H9 (cell line): ENCODE results near the gene ZP3. TPM values are rescaled to one million over a fixed set of nuclear protein-coding genes. Genes with fewer than 3 reads are reported as not detected.

Experiments
- DNase-seq: peaks from one replicate; pipeline ENCODE4 v3.0.0-alpha.2; 2017
- H2AFZ ChIP-seq: one replicate; pipeline ENCODE4 v1.6.1; 2013; ENCODE audit warnings: mild to moderate bottlenecking, low read length, control low read depth, moderate library complexity
- H2AK5ac ChIP-seq: 2 replicates; pipeline ENCODE4 v1.6.1; 2013; ENCODE audit warnings: low read length, control low read depth, mixed read lengths; ENCODE audit not compliant: insufficient read length
- H2BK120ac ChIP-seq: one replicate; pipeline ENCODE4 v1.6.1; 2013; ENCODE audit warnings: low read depth, mild to moderate bottlenecking, low read length, control low read depth, inconsistent platforms; ENCODE audit not compliant: poor library complexity, severe bottlenecking
- H2BK12ac ChIP-seq: 2 replicates; pipeline ENCODE4 v1.6.1; 2013; ENCODE audit warnings: low read length, control low read depth, mixed read lengths, low read depth; ENCODE audit not compliant: insufficient read length
- H2BK15ac ChIP-seq: 2 replicates; pipeline ENCODE4 v1.6.1; 2013; ENCODE audit warnings: low read depth, low read length, control low read depth
- H2BK20ac ChIP-seq: one replicate; pipeline ENCODE4 v1.6.1; 2013; ENCODE audit warnings: low read depth, mild to moderate bottlenecking, low read length, control low read depth, inconsistent platforms; ENCODE audit not compliant: poor library complexity, severe bottlenecking
- H2BK5ac ChIP-seq: 2 replicates; pipeline ENCODE4 v1.6.1; 2013; ENCODE audit warnings: low read length, control low read depth, mixed read lengths; ENCODE audit not compliant: insufficient read length
- H3K14ac ChIP-seq: 2 replicates; pipeline ENCODE4 v1.6.1; 2013; ENCODE audit warnings: low read length, control low read depth; ENCODE audit not compliant: insufficient read depth
- H3K18ac ChIP-seq: 2 replicates; pipeline ENCODE4 v1.6.1; 2013; ENCODE audit warnings: low read depth, mild to moderate bottlenecking, mixed read lengths, low read length, control low read depth; ENCODE audit not compliant: insufficient read length
- H3K23ac ChIP-seq: 2 replicates; pipeline ENCODE4 v1.6.1; 2013; ENCODE audit warnings: low read length, control low read depth, mixed read lengths, low read depth; ENCODE audit not compliant: insufficient read length
- H3K23me2 ChIP-seq: 2 replicates; pipeline ENCODE4 v1.6.1; 2013; ENCODE audit warnings: low read depth, mild to moderate bottlenecking, mixed read lengths, low read length, control low read depth; ENCODE audit not compliant: insufficient read length, poor library complexity, severe bottlenecking
- H3K27ac ChIP-seq: 2 replicates; pipeline ENCODE4 v1.5.1; 2013; ENCODE audit warnings: low read length, control low read depth, mixed read lengths, low read depth; ENCODE audit not compliant: insufficient read length
- H3K27me3 ChIP-seq: 2 replicates; pipeline ENCODE4 v1.6.1; 2013; ENCODE audit warnings: low read length, control low read depth, inconsistent platforms; ENCODE audit not compliant: insufficient read depth
- H3K4ac ChIP-seq: 2 replicates; pipeline ENCODE4 v1.6.1; 2013; ENCODE audit warnings: low read depth, mild to moderate bottlenecking, control low read depth, inconsistent platforms, low read length, moderate library complexity
- H3K4me1 ChIP-seq: 2 replicates; pipeline ENCODE4 v1.6.1; 2013; ENCODE audit warnings: low read length, control low read depth, inconsistent platforms; ENCODE audit not compliant: insufficient read depth
- H3K4me2 ChIP-seq: 2 replicates; pipeline ENCODE4 v1.6.1; 2013; ENCODE audit warnings: low read length, control low read depth, mixed read lengths; ENCODE audit not compliant: insufficient read length, insufficient read depth
- H3K56ac ChIP-seq: 2 replicates; pipeline ENCODE4 v1.6.1; 2013; ENCODE audit warnings: low read depth, mild to moderate bottlenecking, mixed read lengths, low read length, control low read depth; ENCODE audit not compliant: insufficient read length
- H3K79me1 ChIP-seq: 2 replicates; pipeline ENCODE4 v1.6.1; 2013; ENCODE audit warnings: low read depth, mild to moderate bottlenecking, moderate library complexity, low read length, control low read depth, inconsistent platforms; ENCODE audit not compliant: insufficient read depth, poor library complexity, severe bottlenecking
- H3K79me2 ChIP-seq: 2 replicates; pipeline ENCODE4 v1.6.1; 2013; ENCODE audit warnings: low read length, control low read depth, inconsistent platforms; ENCODE audit not compliant: insufficient read depth
- H3K9ac ChIP-seq: 2 replicates; pipeline ENCODE4 v1.6.1; 2013; ENCODE audit warnings: low read length, control low read depth, mixed read lengths; ENCODE audit not compliant: insufficient read length; ENCODE audit errors: extremely low read depth
- H3K9me3 ChIP-seq: one replicate; pipeline ENCODE4 v1.6.1; 2013; ENCODE audit warnings: low read depth, low read length, inconsistent platforms; ENCODE audit not compliant: control insufficient read depth
- H3T11ph ChIP-seq: one replicate; pipeline ENCODE4 v1.6.1; 2013; ENCODE audit warnings: mild to moderate bottlenecking, low read length, control low read depth, inconsistent platforms
- H4K20me1 ChIP-seq: one replicate; pipeline ENCODE4 v1.6.1; 2013; ENCODE audit not compliant: control insufficient read depth, insufficient read length, insufficient read depth
- H4K5ac ChIP-seq: 2 replicates; pipeline ENCODE4 v1.6.1; 2013; ENCODE audit warnings: low read depth, mild to moderate bottlenecking, mixed read lengths, low read length, control low read depth; ENCODE audit not compliant: insufficient read length
- H4K8ac ChIP-seq: replicated peaks from 2 replicates; pipeline ENCODE4 v1.6.1; 2013; ENCODE audit warnings: low read length, control low read depth, mixed read lengths, low read depth; ENCODE audit not compliant: insufficient read length
- H4K91ac ChIP-seq: 2 replicates; pipeline ENCODE4 v1.6.1; 2013; ENCODE audit warnings: low read depth, mild to moderate bottlenecking, moderate library complexity, mixed read lengths, low read length, control low read depth; ENCODE audit not compliant: insufficient read length
- H3K27ac Mint-ChIP-seq, 3 experiments: 2 replicates in 2 of 3; 3 replicates in 1 of 3; pipeline ENCODE4 v1.8.0; 2020 to 2021; ENCODE audit warnings: mixed read lengths in 3 of 3, mild to moderate bottlenecking in 1 of 3, moderate library complexity in 1 of 3
- H3K27me3 Mint-ChIP-seq: 2 replicates; pipeline ENCODE4 v1.8.0; 2021; ENCODE audit warnings: low read depth, mild to moderate bottlenecking, moderate library complexity, mixed read lengths
- H3K36me3 Mint-ChIP-seq, 3 experiments: 2 replicates in 2 of 3; 3 replicates in 1 of 3; pipeline ENCODE4 v1.8.0; 2020 to 2021; ENCODE audit warnings: low read depth in 3 of 3, mixed read lengths in 3 of 3; ENCODE audit not compliant: insufficient read depth in 1 of 3
- H3K4me1 Mint-ChIP-seq, 2 experiments: 2 replicates each; pipeline ENCODE4 v1.8.0; 2020; ENCODE audit warnings: mixed read lengths in 2 of 2
- H3K4me3 Mint-ChIP-seq, 2 experiments: 2 replicates in 1 of 2; 3 replicates in 1 of 2; pipeline ENCODE4 v1.8.0; 2020 to 2021; ENCODE audit warnings: mild to moderate bottlenecking in 2 of 2, mixed read lengths in 2 of 2, moderate library complexity in 1 of 2
- H3K9me3 Mint-ChIP-seq, 2 experiments: 2 replicates in 1 of 2; 3 replicates in 1 of 2; pipeline ENCODE4 v1.8.0; 2020; ENCODE audit warnings: mild to moderate bottlenecking in 2 of 2, mixed read lengths in 2 of 2, moderate library complexity in 1 of 2
- WGBS: extraction: QIAGEN DNeasy Blood & Tissue Kit; methylation state at CpG from one replicate; pipeline ENCODE4 v1.1.7; 2013; ENCODE audit warnings: missing lambda C conversion rate, low lambda C conversion rate, mixed read lengths; ENCODE audit not compliant: insufficient read length; ENCODE audit errors: extremely low coverage; 5-methylcytosine and 5-hydroxymethylcytosine counted together
- total RNA-seq: library from RNA; stranded (reverse); gene quantifications from 2 replicates; pipeline ENCODE4 v1.2.1, GENCODE V29; 2021
- TF ChIP-seq, protein P1 (sequence below): fragments of 200-600 bp; sonication (generic); conservative IDR thresholded peaks from 3 replicates; pipeline ENCODE4 v1.8.0; 2021; ENCODE audit warnings: antibody characterized with exemption, mild to moderate bottlenecking

The ZP3 gene
- total RNA-seq, 1 experiment from 2014 or later: 1.3 TPM

DNA sequence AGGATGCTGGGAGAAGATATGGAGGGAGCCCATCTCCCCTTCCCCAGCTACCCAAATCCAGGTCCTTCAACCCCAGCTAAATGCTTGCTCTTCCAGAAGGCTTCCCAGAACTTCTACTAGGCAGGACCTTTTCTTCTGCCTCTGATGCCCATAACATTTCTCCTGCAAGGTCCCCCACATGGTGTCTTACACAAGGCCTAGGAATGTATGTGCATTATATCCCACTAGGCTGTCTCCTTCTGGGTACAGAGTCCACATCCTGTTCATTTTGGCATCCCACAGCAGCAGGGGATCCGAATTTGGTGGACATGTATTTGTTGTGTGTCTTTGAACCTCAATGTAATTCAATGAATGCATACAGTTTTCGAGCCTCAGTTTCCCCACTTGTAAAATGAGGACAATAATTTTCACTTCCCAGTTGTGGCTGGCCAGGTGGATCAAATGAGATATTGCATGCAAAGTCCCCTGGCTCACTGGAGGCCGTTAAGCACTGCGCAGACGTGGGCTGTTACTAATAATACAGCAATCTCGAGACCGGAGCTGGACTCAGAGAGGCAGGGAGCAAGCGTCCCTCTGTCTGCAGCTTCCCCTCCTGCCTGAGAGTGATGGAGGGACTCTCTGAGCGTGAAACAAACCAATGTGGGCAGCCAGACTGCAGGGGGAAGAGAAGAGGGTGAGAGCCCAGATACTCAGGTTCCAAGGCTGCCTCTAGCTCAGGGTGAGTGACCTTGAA, 47.4 kb upstream of the ZP3 start:
- Histone ChIP-seq H3K27me3 (no peaks in the 10 kb centered on the region), H3K9ac (no peak overlapping the region), H2BK20ac (no peak overlapping the region), H3K79me1 (no peaks in the 10 kb centered on the region), H2BK12ac (no peak overlapping the region), H3T11ph (no peak overlapping the region), H3K27ac (no peak overlapping the region), H3K14ac (no peak overlapping the region), H3K18ac (no peak overlapping the region), H2BK5ac (no peak overlapping the region), H3K4me2 (no peak overlapping the region), H3K4ac (no peak overlapping the region), H2AK5ac (no peak overlapping the region), H3K79me2 (no peaks in the 10 kb centered on the region), H2BK120ac (no peak overlapping the region), H4K8ac (no peak overlapping the region), H3K56ac (no peak overlapping the region), H4K20me1 (no peaks in the 10 kb centered on the region), H3K23ac (no peak overlapping the region), H4K91ac (no peak overlapping the region), H4K5ac (no peak overlapping the region), H2BK15ac (no peak overlapping the region), H3K9me3 (no peaks in the 10 kb centered on the region), H3K23me2 (peaks cover 4% of the 10 kb centered on the region), H3K4me1 (no peaks in the 10 kb centered on the region), H2AFZ (no peak overlapping the region)
- TF ChIP-seq, protein P1, sequence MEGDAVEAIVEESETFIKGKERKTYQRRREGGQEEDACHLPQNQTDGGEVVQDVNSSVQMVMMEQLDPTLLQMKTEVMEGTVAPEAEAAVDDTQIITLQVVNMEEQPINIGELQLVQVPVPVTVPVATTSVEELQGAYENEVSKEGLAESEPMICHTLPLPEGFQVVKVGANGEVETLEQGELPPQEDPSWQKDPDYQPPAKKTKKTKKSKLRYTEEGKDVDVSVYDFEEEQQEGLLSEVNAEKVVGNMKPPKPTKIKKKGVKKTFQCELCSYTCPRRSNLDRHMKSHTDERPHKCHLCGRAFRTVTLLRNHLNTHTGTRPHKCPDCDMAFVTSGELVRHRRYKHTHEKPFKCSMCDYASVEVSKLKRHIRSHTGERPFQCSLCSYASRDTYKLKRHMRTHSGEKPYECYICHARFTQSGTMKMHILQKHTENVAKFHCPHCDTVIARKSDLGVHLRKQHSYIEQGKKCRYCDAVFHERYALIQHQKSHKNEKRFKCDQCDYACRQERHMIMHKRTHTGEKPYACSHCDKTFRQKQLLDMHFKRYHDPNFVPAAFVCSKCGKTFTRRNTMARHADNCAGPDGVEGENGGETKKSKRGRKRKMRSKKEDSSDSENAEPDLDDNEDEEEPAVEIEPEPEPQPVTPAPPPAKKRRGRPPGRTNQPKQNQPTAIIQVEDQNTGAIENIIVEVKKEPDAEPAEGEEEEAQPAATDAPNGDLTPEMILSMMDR: no peak
- WGBS: no CpG with 5 or more reads among the region's 9 CpGs
- peaks cover 0 to under 1% (median 0%) of the 10 kb centered on the region in 3 experiments; a peak in 2 of 7 replicates for H3K36me3 Mint-ChIP-seq
- H3K27me3 Mint-ChIP-seq: peaks cover 4% of the 10 kb centered on the region; the same call in 1 of the 2 replicates
- no peak overlapping the region for H3K4me3 Mint-ChIP-seq
- no peaks in the 10 kb centered on the region; a peak in 1 of 5 replicates for H3K9me3 Mint-ChIP-seq
- DNase-seq: no peak
- H3K27ac Mint-ChIP-seq: no peak overlapping the region; a peak in 1 of 7 replicates
- peaks cover 14% of the 10 kb centered on the region in 2 experiments; a peak in 3 of 4 replicates for H3K4me1 Mint-ChIP-seq
